DMS114 treated with DMSO at 0.1 percent for 48 hours (cell line): ENCODE results near the gene MED17.

Source experiments
- DNase-seq: peaks from one replicate; lab custom pipeline; 2025; ENCODE audit not compliant: unreplicated experiment; lab: John Stamatoyannopoulos, UW

The MED17 gene

DNA sequence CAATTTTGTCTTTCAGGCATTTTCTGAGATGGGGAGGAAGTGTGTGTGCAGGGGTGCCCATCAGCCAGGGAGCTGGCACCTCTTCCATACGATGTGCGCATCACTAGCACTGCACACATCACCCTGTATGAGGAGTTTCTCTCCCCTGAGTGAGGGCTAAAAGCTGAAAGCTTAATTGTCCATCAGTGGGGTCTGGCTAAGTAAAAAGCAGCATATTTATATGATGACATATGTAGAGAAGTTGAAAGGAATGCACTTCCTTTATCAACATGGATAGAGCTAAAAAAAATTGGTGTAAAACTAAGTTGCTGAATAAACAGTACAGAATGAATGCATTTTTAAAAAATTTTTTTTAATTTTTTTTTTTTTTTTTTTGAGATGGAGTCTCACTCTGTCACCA, 62.3 kb downstream of the MED17 start:
- DNase-seq = no peak

DNA sequence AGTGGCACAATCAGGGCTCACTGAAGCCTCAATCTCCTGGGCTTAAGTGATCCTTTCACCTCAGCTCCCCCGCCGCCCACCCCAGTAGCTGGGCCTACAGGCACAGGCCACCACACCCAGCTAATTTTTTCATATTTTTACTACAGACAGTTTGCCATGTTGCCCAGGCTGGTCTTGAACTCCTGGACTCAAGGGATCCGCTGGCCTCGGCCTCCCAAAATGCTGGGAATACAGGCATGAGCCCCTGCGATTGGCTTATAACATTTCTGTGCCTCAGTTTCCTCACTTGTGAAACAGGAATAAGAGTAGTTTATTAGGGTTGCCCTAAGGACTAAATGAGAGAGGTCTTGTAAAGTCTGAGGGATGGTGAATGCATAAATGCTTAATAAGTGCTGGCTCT, 65.1 kb downstream of the MED17 start:
- DNase-seq = no peak

DNA sequence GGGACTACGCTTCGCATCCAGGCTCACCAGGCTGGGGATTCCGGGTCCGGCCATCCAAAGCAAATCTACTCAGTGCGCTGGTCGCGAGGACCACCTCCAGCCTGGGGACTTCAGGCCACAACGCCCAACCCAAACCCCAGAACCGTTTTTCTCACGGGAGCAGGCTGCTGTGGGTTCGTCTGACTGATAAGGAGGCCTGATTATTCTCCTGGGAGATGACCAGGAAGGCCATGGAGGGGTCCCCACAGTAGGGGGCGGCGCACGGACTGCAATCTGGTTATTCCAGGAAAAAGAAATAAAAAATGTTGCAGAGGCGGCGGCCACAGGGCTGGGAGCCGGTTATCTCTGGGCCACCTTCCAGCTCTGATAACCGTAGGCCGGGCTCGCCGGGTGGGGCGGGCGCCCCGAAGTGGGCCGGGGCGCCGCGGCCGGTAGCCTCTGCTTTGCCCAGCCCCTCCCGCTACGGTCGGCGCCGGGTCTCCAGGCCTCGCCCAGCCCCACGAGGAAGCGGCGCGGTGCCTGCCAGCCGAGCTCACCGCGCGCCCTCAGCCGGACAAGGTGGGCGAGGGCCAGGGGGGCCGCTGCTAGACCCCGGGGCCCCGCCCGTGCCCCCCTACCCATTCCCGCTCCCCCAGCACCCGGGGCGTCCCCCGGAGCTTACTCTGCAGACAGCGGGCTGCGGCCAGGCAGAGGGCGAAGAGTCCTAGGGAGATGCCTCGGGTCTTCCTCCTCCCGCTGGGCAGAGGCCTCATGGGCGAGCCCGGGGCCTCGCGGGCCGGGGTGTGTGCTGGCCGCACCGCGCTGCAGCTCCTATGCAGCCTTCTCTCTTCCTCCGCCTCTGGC, 65.9 kb downstream of the MED17 start:
- DNase-seq = no peak

DNA sequence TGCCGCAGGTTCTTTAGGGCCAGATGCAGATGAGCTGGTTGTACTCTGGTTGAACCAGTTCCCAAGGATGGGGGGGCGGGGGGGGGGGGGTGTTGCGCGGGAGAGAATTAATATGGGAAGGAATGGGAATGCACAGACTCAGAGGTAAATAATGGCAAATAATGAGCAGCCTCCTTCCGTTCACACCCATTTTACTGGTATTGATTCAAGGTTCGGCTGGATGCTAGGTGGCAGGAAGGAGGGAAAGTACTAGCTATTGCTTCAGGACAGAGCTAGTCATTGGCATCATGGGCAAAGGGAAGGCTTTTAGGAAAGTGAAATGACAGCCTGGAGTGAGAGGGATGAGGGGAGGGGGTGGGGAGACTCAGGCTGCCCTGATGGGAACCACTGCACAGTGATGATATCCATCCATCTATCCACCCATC, 66.5 kb downstream of the MED17 start, which contains the start of gene VSTM5:
VSTM5 (minus strand) TSS at position 25 of the 425 bp plus-strand sequence. CDS start 116 bp downstream, outside the sequence.
- no peak for DNase-seq

DNA sequence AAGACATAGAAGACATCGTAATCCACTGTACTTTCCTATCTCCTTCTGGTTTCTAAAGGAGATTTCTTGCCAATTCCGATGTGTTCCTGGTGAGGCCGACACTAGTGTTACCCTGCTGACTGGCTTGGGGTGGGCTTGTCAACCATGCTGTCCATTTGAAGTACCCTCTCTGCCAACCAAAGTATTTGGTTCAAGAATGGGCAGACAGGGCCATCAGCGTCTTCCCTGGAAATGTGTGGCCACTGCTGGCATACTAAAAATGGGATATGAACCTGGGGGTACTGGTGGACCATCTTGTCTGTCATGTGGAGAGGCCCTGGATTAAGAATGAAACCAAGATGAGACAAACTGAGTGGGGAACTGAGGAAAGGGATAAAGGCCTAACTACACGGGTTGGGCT, 68.2 kb downstream of the MED17 start:
- no peak for DNase-seq

DNA sequence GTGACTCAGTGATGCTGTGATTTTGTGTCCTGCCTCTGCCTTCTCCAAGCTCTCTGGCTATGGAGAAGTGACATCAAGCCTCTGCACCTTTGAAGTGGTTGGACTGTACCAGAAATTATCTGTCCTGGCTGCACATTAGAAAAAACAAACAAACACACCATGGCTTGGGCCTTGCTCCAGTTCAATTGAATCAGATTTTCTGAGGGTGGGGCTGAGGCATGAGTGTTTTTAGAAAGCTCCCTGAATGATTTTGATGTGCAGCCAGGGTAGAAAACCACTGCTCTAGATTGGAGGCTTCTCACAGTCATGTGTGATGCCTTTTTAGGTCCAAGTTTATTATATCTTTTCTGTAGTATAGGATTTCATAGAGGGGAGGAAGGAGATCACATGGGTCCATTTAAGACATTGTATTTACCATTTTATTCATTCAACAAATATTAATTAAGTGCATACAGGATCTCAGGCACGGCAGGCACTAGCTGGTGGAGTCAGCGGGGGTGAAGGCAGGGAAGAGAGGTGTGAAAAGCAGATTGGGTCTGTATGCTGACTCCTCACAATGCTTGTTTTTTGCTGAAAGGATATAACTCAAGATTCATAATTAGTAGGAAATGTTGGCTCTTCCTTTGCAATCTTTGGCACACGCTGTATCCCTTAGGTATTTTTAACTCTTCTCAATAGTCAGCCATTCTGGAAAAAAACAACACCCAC, 73.5 kb downstream of the MED17 start:
- DNase-seq = no peak

DNA sequence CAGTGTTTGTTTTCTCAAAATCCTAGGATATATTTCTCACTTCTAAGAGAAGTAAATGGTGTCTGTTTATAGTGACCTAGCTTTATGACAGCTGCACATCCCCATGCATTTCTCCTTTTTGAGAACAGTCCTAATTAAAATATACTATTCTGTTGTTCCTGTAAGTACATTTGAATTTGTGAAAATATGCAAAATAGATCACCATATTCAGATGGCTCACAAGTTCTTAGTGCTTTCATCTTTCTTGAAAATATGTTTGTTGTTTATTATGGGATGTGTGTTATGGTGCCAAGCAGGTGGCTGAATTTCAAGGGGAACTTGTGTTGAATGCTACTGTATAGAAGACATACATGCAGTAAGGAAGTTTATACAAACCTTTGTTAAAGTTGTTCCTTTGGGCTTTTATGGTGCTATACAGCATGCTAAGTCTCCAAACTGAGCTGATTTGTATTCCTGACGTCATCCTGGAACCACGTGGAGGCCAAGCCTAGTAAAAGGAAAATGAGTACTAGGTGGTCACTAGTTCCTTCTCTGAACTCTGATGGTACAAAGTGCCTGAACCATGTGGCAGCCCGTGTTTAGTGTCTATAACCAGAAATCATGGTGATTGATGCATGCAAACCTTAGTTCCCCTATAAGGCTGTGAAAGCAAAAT, 74.2 kb downstream of the MED17 start:
- no peak for DNase-seq

DNA sequence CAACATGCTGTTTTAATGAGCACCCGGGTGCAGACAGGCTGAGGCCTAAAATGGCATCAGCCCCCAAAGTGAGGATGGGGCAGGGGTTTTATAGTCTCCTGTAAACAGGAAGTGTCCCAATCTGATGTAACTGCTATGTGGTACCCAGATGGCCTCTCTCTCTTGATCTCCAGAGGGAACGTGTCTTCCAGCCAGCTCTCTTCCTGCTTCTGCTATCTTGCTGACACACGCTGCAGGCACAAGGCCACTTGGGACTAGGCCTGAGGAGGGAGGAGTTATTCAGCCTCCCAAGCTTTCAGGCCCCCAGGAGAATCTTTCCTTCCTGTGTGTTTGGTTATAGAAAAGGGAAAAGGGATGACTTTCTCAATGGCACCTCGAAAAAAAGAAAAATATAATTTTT, 77.7 kb downstream of the MED17 start:
- no peak for DNase-seq
